Ishikawa (cell line): Measurements from ENCODE around the gene SNORC.

Experiments
- CEBPB ChIP-seq: IDR thresholded peaks from 2 replicates; pipeline ENCODE4 v1.6.1; 2012
- CREB1 ChIP-seq: IDR thresholded peaks from 2 replicates; pipeline ENCODE4 v1.6.1; 2012; ENCODE audit warnings: low read depth
- EGR1 ChIP-seq: IDR thresholded peaks from 2 replicates; pipeline ENCODE4 v1.6.1; 2012
- EP300 ChIP-seq: IDR thresholded peaks from 2 replicates; pipeline ENCODE4 v1.6.1; 2012; ENCODE audit warnings: borderline replicate concordance
- FOXM1 ChIP-seq: IDR thresholded peaks from 2 replicates; pipeline ENCODE4 v1.6.1; 2012; ENCODE audit warnings: low read depth, borderline replicate concordance
- MAX ChIP-seq: IDR thresholded peaks from 2 replicates; pipeline ENCODE4 v1.6.1; 2012
- NFIC ChIP-seq: IDR thresholded peaks from 2 replicates; pipeline ENCODE4 v1.6.1; 2012
- RAD21 ChIP-seq: IDR thresholded peaks from 2 replicates; pipeline ENCODE4 v1.6.1; 2012; ENCODE audit warnings: low read depth
- REST ChIP-seq: IDR thresholded peaks from 2 replicates; pipeline ENCODE4 v1.6.1; 2012; ENCODE audit warnings: low read depth, mild to moderate bottlenecking
- TAF1 ChIP-seq: IDR thresholded peaks from 2 replicates; pipeline ENCODE4 v1.6.1; 2012; ENCODE audit warnings: low read depth, mild to moderate bottlenecking
- TCF12 ChIP-seq: IDR thresholded peaks from 2 replicates; pipeline ENCODE4 v1.6.1; 2012; ENCODE audit warnings: low read depth
- TEAD4 ChIP-seq: IDR thresholded peaks from 2 replicates; pipeline ENCODE4 v1.6.1; 2012
- YY1 ChIP-seq: IDR thresholded peaks from 2 replicates; pipeline ENCODE4 v1.6.1; 2012; ENCODE audit warnings: low read depth
- ZBTB7A ChIP-seq: IDR thresholded peaks from 2 replicates; pipeline ENCODE4 v1.6.1; 2012; ENCODE audit warnings: low read depth
- TF ChIP-seq, protein P1 (sequence below): IDR thresholded peaks from 2 replicates; pipeline ENCODE4 v1.6.1; 2012

Gene SNORC

GRCh38 chr2:232835687-232836208 is 34.3 kb upstream of the SNORC start:
- TF ChIP-seq EGR1 (no peak), CEBPB (no peak), NFIC (no peak), EP300 (no peak), ZBTB7A (no peak), FOXM1 (no peak), TEAD4 (no peak), TCF12 (no peak), RAD21 (no peak), CREB1 (no peak), TAF1 (no peak), YY1 (no peak), REST (no peak), MAX (no peak)
- TF ChIP-seq, protein P1, sequence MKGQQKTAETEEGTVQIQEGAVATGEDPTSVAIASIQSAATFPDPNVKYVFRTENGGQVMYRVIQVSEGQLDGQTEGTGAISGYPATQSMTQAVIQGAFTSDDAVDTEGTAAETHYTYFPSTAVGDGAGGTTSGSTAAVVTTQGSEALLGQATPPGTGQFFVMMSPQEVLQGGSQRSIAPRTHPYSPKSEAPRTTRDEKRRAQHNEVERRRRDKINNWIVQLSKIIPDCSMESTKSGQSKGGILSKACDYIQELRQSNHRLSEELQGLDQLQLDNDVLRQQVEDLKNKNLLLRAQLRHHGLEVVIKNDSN, result no peak

- TF ChIP-seq REST (no peak), RAD21 (no peak), TEAD4 (no peak), MAX (no peak), EGR1 (no peak), EP300 (no peak), TCF12 (no peak)
These were observed 33.1 kb upstream of the SNORC start for GRCh38 chr2:232836934-232837333.

DNA sequence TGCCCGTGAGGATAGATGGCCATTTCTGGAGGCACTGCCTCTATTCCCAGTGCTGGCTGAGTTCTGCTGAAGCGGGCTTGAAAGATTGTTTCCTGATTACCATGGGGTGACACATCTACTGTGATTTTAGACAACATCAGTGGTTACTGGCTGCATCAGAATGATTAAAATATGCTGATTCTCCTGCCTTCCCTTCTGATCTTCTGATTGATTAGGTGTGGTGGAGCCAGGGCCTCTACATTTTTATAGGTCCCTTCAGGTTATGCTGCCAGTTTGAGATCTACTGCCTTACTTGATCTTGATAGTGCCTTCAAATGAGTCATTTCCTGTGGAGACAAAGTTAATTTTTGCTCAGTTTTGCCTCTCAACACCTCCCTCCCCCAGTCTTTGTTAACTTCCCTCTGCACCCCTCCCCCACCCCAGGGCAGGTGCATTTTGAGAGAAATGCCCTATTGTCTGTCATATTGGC is 31.6 kb upstream of the SNORC start:
- TF ChIP-seq, protein P1, result no peak
- TF ChIP-seq CEBPB (no peak), RAD21 (no peak), REST (no peak), EP300 (no peak), YY1 (no peak), TEAD4 (no peak), TCF12 (no peak)

DNA sequence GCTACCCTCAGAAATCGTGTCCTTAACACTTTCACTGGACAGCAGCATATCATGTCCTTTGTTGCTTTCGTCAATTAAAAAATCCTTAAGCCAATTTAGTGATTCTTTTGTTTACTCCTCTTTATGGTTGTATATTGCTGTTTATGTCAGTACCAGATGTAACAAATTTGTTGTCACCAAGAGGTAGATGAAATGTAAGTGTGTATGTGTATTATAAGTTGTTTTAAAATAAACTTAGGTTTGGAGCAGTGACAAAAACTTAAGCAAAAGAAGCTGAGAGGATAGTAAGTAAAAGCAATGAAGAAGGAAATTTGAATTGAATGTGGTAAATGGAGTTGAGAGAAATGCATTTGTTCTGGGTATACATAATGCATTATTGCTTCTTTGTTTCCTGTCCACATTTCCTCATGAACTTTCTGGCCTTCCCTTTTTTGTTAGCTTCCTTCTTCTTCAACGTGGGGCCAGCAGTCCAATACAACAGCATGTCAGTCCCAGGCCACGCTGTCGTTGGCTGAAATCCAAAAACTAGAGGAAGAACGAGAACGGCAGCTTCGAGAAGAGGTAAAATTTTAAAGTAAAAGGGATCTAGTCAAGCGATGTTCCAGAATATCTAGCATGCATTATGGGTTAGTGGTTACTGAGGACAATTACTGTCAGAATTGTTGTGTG is 30.5 kb upstream of the SNORC start:
- TF ChIP-seq MAX, result no peak

GRCh38 chr2:232842689-232843088 is 27.4 kb upstream of the SNORC start:
- no peak for TF ChIP-seq CREB1
- TF ChIP-seq, protein P1, result no peak
- no peak for TF ChIP-seq REST
- TF ChIP-seq CEBPB, result no peak
- no peak for TF ChIP-seq RAD21
- no peak for TF ChIP-seq YY1
- TF ChIP-seq FOXM1, result no peak
- no peak for TF ChIP-seq TCF12
- no peak for TF ChIP-seq EGR1
